Neutrophil (primary cell): Measurements from ENCODE around the gene ARF5.

Experiments
- H3K27ac ChIP-seq: fragments of 200-600 bp; sonication (generic); 2 replicates; pipeline ENCODE4 v1.5.1; 2016; ENCODE audit warnings: mild to moderate bottlenecking, moderate library complexity
- H3K27me3 ChIP-seq: fragments of 200-600 bp; sonication (generic); 2 replicates; pipeline ENCODE4 v1.6.0; 2016; ENCODE audit warnings: mild to moderate bottlenecking
- H3K36me3 ChIP-seq: fragments of 200-600 bp; sonication (generic); 2 replicates; pipeline ENCODE4 v1.5.1; 2017
- H3K4me1 ChIP-seq, 2 experiments: fragments of 200-600 bp in 1 of 2; sonication (generic) in 1 of 2; 1 replicate in 1 of 2; 2 replicates in 1 of 2; pipeline versions ENCODE4 v1.5.1 to v1.6.1; 2013 to 2016; ENCODE audit warnings: low read depth in 1 of 2, low read length in 1 of 2, mild to moderate bottlenecking in 1 of 2, moderate library complexity in 1 of 2; ENCODE audit not compliant: control insufficient read depth in 1 of 2, insufficient read depth in 1 of 2
- H3K4me3 ChIP-seq, 2 experiments: fragments of 200-600 bp in 1 of 2; sonication (generic) in 1 of 2; 1 replicate in 1 of 2; 2 replicates in 1 of 2; pipeline ENCODE4 v1.5.1; 2013 to 2016; ENCODE audit warnings: low read depth in 1 of 2, low read length in 1 of 2, mild to moderate bottlenecking in 1 of 2, moderate library complexity in 1 of 2
- H3K9me3 ChIP-seq: fragments of 200-600 bp; sonication (generic); 2 replicates; pipeline ENCODE4 v1.5.1; 2016
- TF ChIP-seq, protein P1 (sequence below): fragments of 200-600 bp; sonication (generic); IDR thresholded peaks from 2 replicates; pipeline ENCODE4 v1.5.1; 2016; ENCODE audit warnings: antibody characterized with exemption

ARF5 gene

GRCh38 chr7:127578036-127578684, 10.1 kb upstream of the ARF5 start:
- Histone ChIP-seq H3K27me3 (no peaks in the 10 kb centered on the region), H3K36me3 (peaks cover 47% of the 10 kb centered on the region), H3K9me3 (no peaks in the 10 kb centered on the region), H3K4me3 (no peak overlapping the region), H3K4me1 (peaks cover under 1 to 3% of the 10 kb centered on the region in 2 experiments), H3K27ac (no peak overlapping the region)
- TF ChIP-seq, protein P1, sequence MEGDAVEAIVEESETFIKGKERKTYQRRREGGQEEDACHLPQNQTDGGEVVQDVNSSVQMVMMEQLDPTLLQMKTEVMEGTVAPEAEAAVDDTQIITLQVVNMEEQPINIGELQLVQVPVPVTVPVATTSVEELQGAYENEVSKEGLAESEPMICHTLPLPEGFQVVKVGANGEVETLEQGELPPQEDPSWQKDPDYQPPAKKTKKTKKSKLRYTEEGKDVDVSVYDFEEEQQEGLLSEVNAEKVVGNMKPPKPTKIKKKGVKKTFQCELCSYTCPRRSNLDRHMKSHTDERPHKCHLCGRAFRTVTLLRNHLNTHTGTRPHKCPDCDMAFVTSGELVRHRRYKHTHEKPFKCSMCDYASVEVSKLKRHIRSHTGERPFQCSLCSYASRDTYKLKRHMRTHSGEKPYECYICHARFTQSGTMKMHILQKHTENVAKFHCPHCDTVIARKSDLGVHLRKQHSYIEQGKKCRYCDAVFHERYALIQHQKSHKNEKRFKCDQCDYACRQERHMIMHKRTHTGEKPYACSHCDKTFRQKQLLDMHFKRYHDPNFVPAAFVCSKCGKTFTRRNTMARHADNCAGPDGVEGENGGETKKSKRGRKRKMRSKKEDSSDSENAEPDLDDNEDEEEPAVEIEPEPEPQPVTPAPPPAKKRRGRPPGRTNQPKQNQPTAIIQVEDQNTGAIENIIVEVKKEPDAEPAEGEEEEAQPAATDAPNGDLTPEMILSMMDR: no peak

- H3K36me3 ChIP-seq: peaks cover 49% of the 10 kb centered on the region
These were observed 9.4 kb upstream of the ARF5 start for GRCh38 chr7:127578711-127579275.

DNA sequence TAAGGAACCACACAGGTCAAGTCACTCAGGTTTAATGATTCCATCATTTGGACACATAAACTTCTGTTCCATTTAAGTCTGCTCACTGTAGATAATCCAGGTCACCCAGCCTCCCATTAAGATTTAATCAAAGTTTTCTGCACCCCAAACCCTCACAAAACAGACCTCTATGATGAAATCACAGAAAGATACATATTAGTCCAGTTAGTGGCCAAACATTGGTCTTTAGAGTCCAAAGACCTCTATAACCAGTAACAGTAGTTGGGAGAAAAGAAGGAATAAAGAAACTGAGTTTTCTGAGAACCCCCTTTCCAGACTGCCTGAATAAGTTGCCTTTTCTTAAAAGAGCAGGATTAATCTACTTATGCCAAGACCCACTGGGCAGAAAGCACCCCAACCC, 7.6 kb upstream of the ARF5 start:
- Histone ChIP-seq H3K4me1 (peaks cover 20 to 25% of the 10 kb centered on the region in 2 experiments), H3K27me3 (no peaks in the 10 kb centered on the region), H3K36me3 (peaks cover 49% of the 10 kb centered on the region), H3K9me3 (no peaks in the 10 kb centered on the region), H3K27ac (no peak overlapping the region), H3K4me3 (no peak overlapping the region)
- TF ChIP-seq, protein P1: no peak

More at GRCh38 chr7:127578711-127579275, 9.4 kb upstream of the ARF5 start:
- TF ChIP-seq, protein P1: no peak
- Histone ChIP-seq H3K9me3 (no peaks in the 10 kb centered on the region), H3K27me3 (no peaks in the 10 kb centered on the region), H3K4me1 (peaks cover 7 to 9% of the 10 kb centered on the region in 2 experiments), H3K4me3 (no peak overlapping the region), H3K27ac (no peak overlapping the region)

DNA sequence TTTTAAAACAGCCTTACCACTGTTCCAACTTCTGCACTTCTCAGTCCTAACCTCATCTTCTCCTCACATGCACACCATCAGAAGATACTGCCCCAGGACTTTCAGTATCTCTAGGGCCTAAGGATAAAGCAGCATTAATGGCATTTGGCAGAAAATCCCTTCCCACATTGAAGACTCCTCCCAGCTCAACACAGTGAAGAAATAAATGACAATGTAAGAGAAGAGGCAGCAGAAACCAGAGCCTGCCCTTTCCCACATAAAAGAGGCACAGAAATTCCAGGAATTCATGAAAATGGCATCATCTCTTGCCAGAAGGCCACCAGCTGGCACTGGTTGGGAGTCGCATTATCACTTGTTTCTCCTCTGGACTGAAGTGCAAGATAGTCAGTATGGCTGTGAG, 6.5 kb upstream of the ARF5 start:
- no peaks in the 10 kb centered on the region for H3K9me3 ChIP-seq
- H3K4me3 ChIP-seq: no peak overlapping the region
- no peak overlapping the region for H3K27ac ChIP-seq
- peaks cover 27 to 31% of the 10 kb centered on the region in 2 experiments for H3K4me1 ChIP-seq
- H3K27me3 ChIP-seq: no peaks in the 10 kb centered on the region
- TF ChIP-seq, protein P1: no peak
- H3K36me3 ChIP-seq: peaks cover 49% of the 10 kb centered on the region

DNA sequence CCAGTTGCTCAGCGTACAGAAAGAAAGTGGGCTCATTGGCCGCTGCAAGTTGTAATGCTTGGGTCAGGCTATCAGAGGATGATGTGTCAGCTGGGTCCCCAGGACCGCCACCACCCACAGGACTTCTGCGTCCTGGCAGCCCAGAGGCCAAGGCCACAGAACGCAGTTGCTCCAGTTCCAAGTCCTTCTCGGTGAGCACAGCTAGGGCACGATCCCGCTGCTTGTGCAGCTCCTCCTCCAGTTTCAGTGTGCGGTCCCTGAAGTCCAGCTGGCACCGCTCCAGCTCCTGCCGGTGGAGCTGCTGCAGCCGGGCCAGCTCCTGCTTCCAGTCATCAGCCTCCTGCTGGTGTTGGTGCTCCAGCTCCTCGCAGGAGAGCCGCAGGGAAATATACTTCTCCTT, 5.8 kb upstream of the ARF5 start:
- Histone ChIP-seq H3K27ac (no peak overlapping the region), H3K4me3 (no peak overlapping the region), H3K4me1 (peaks cover 28 to 33% of the 10 kb centered on the region in 2 experiments), H3K36me3 (peaks cover 49% of the 10 kb centered on the region), H3K9me3 (no peaks in the 10 kb centered on the region), H3K27me3 (no peaks in the 10 kb centered on the region)
- TF ChIP-seq, protein P1: no peak
